Effector memory CD8-positive, alpha-beta T cell (primary cell): Measurements from ENCODE around the gene RHOG.
"Not testable (repeated sequence)": the region's sequence is repeated elsewhere in the genome, so short reads cannot be mapped to it uniquely, and the experiment has no call there.

Experiments used
- ATAC-seq: fragments of 150-1000 bp; cut with Tn5 transposase; replicated peaks from 2 replicates; pipeline ENCODE4 v1.10.0; 2021; ENCODE audit warnings: mild to moderate bottlenecking, moderate library complexity
- DNase-seq, 3 experiments: peaks; one replicate each; pipeline ENCODE4 v3.0.0; 2021
- H3K27ac Mint-ChIP-seq, 2 donors: one replicate each; pipeline ENCODE4 v1.8.0; 2022; ENCODE audit warnings: mild to moderate bottlenecking in 2 of 2, mixed read lengths in 2 of 2, moderate library complexity in 2 of 2
- H3K27me3 Mint-ChIP-seq, 2 donors: one replicate each; pipeline ENCODE4 v1.8.0; 2022; ENCODE audit warnings: mixed read lengths in 2 of 2
- H3K36me3 Mint-ChIP-seq: one replicate; pipeline ENCODE4 v1.8.0; 2022; ENCODE audit warnings: mild to moderate bottlenecking, moderate library complexity, mixed read lengths; ENCODE audit not compliant: insufficient read depth
- H3K4me1 Mint-ChIP-seq, 2 donors: one replicate each; pipeline ENCODE4 v1.8.0; 2022; ENCODE audit warnings: low read depth in 2 of 2, mixed read lengths in 2 of 2
- H3K4me3 Mint-ChIP-seq, 2 donors: one replicate each; pipeline ENCODE4 v1.8.0; 2022; ENCODE audit warnings: mild to moderate bottlenecking in 2 of 2, mixed read lengths in 2 of 2, moderate library complexity in 2 of 2
- H3K9me3 Mint-ChIP-seq, 2 donors: one replicate each; pipeline ENCODE4 v1.8.0; 2022; ENCODE audit warnings: mixed read lengths in 2 of 2

RHOG gene

DNA sequence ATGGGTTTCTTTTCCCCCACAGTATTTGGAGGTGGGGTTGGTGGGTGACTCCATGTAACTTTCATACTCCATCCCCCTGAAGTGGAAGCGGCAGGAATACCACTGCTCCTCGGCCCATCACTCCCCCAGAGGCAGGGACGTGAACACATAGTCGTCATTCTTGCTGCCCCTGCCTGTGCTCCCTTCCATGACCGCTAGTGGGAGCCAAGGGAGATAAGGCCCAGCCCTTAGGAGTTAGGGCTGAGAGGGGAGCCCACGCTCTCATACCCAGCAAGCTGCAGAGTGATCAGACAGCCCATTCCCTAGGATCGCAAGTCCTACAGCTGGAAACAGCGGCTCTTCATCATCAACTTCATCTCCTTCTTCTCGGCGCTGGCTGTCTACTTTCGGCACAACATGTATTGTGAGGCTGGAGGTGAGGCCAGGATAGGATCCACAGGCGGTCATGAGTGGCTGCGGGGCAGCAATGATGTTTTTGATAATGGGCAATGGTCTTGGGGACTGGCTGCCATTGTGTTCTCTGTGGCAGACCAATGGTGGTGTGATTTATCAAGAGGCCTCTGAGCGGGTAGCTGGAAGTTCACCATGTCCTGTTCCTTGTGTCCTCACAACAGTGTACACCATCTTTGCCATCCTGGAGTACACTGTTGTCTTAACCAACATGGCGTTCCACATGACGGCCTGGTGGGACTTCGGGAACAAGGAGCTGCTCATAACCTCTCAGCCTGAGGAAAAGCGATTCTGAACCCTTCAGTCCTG is 15.9 kb downstream of the RHOG start:
- DNase-seq (peak; percentile 82 to 88 (median 85)), ATAC-seq (peak; percentile 99)
- H3K36me3 Mint-ChIP-seq, result peaks cover 34% of the 10 kb centered on the region
- peaks cover 33 to 35% of the 10 kb centered on the region in 2 donors for H3K4me1 Mint-ChIP-seq
- no peaks in the 10 kb centered on the region for H3K27me3 Mint-ChIP-seq
- no peak overlapping the region for H3K4me3 Mint-ChIP-seq
- no peaks in the 10 kb centered on the region for H3K9me3 Mint-ChIP-seq
- peak overlapping the region; percentile 90 to 92 for H3K27ac Mint-ChIP-seq

DNA sequence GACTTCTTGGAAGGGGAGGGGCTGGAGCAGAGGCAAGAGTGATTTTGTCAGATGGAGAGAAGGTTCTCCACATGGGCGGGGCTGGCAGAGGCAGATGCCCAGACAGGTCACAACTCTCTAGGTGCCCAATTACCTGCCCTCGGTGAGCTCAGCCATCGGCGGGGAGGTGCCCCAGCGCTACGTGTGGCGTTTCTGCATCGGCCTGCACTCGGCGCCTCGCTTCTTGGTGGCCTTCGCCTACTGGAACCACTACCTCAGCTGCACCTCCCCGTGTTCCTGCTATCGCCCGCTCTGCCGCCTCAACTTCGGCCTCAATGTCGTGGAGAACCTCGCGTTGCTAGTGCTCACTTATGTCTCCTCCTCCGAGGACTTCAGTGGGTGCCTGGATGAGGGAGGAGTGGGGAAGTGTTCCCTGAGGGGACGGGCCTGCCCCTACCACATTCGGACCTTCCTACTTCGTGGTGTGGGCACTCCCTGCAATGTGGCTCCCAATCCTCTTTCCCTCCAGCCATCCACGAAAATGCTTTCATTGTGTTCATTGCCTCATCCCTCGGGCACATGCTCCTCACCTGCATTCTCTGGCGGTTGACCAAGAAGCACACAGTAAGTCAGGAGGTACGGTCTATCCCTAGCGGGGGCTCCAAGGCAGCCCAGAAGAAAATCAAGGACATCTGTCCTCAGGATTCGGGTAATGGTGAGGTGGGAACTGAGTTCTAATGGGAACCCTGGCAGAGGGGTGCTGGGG is 16.8 kb downstream of the RHOG start:
- no peak for ATAC-seq
- DNase-seq, result no peak
- H3K4me1 Mint-ChIP-seq, result peaks cover 35% of the 10 kb centered on the region in 2 donors
- H3K36me3 Mint-ChIP-seq, result peaks cover 25% of the 10 kb centered on the region
- no peaks in the 10 kb centered on the region for H3K27me3 Mint-ChIP-seq
- H3K9me3 Mint-ChIP-seq, result no peaks in the 10 kb centered on the region
- H3K27ac Mint-ChIP-seq, result peak overlapping the region; percentile 90 to 92
- H3K4me3 Mint-ChIP-seq, result no peak overlapping the region

DNA sequence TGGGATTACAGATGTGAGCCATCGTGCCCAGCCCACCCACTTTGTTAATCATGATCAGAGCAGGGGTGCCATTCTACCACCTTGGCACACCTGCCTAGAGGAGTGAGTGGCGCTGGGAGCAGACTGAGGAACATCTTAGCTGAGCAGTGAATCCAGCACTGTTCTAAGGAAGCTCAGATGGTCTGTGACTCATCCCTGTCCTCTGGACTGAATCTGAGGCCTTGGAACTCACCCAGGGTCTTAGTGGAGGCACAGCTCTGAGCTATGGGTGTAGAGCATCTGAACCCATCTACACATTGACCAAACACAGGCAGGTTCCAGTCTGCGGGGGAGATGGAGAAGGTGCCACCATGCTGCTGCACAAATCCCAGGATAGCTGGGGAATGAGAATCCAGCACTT is 17.5 kb downstream of the RHOG start:
- Mint-ChIP-seq H3K9me3 (no peaks in the 10 kb centered on the region), H3K27ac (peak overlapping the region; percentile 90 to 92), H3K4me1 (peaks cover 35% of the 10 kb centered on the region in 2 donors), H3K36me3 (peaks cover 23% of the 10 kb centered on the region), H3K27me3 (no peaks in the 10 kb centered on the region), H3K4me3 (no peak overlapping the region)
- ATAC-seq (no peak), DNase-seq (no peak)

DNA sequence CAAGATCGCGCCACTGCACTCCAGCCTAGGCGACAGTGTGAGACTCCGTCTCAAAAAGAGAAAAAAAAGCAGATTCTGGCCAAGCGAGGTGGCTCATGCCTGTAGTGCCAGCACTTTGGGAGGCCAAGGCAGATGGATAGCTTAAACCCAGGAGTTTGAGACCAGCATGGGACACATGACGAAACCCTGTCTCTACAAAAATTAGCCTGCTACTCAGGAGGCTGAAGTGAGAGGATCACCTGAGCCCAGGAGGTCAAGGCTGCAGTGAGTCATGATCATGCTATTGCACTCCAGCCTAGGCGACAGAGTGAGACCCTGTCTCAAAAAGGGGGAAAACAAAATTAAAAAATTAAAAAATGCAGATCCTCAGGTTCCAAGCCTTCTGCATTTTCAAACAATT is 18.4 kb downstream of the RHOG start:
- ATAC-seq (no peak), DNase-seq (no peak)
- no peaks in the 10 kb centered on the region for H3K27me3 Mint-ChIP-seq
- H3K27ac Mint-ChIP-seq, result no peak overlapping the region
- H3K36me3 Mint-ChIP-seq, result peaks cover 23% of the 10 kb centered on the region
- H3K4me1 Mint-ChIP-seq, result peaks cover 26 to 29% of the 10 kb centered on the region in 2 donors
- H3K4me3 Mint-ChIP-seq, result no peak overlapping the region
- no peaks in the 10 kb centered on the region for H3K9me3 Mint-ChIP-seq

DNA sequence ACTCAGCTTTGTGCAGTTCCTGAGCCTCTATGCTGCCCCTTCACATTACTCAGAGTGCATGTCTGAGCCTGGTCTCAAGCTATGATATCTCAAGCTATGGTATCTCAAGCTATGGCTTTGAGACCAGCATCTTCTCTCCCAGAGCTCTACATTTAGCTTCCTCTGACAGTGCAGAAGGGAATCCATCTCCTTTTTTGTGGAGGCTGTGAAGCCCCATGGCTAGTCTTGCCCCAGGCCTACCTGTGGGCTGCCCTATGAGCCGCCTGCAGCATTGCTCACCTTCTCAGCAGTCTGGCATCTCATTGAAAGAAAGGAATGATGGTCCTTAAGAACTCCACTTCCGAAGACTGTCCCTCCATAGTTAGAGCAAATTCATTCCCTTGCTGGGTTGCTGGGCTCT is 19.8 kb downstream of the RHOG start:
- H3K27me3 Mint-ChIP-seq, result no peaks in the 10 kb centered on the region
- H3K36me3 Mint-ChIP-seq, result peaks cover 12% of the 10 kb centered on the region
- peaks cover 14 to 22% of the 10 kb centered on the region in 2 donors for H3K4me1 Mint-ChIP-seq
- DNase-seq (no peak), ATAC-seq (no peak)
- H3K9me3 Mint-ChIP-seq, result no peaks in the 10 kb centered on the region
- no peak overlapping the region for H3K27ac Mint-ChIP-seq
- H3K4me3 Mint-ChIP-seq, result no peak overlapping the region

DNA sequence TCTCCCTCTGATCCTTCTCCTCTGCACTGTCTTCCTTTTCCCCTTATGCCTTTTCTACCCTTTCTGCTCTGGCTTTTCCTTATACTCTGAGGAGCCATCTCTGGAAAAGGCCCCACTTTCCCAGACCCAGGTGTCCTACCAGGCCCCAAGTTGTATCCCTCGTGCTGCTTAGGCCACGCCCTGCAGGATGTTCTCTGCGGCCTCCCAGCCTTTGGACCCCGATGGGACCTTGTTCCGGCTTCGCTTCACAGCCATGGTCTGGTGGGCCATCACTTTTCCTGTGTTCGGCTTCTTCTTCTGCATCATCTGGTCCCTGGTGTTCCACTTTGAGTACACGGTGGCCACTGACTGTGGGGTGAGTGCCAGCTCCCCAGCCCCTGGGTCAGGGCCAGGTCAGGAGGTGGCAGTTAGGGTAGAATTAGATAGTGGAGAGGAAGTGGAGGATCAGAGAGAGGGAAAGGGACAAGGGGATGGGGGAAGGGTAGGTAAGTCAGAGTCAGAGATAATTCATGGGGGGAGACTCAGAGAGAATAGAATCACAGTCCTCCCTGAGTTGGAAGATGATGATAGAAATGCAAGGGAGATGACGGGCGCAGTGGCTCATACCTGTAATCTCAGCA is 23.5 kb downstream of the RHOG start:
- H3K9me3 Mint-ChIP-seq, result no peaks in the 10 kb centered on the region
- H3K27ac Mint-ChIP-seq, result no peak overlapping the region
- ATAC-seq, result no peak

DNA sequence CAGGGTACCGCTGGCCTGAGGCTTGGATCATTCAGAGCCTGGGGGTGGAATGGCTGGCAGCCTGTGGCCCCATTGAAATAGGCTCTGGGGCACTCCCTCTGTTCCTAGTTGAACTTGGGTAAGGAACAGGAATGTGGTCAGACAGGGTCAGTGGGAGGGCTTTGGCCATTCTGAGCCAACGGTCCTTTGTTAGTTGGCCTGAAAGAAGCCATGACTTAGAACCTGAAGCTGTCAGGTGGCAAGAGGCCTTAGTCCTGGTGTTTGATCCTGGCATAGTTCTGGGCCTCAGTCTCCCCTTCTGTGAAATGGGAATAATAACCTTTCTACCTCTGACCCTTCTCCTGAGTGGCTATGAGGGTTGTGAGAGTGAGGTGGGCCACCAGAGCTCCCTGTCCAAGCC is 24.1 kb downstream of the RHOG start:
- Mint-ChIP-seq H3K27ac (no peak overlapping the region), H3K27me3 (no peaks in the 10 kb centered on the region), H3K4me1 (peaks cover 0 to 2% of the 10 kb centered on the region in 2 donors), H3K36me3 (no peaks in the 10 kb centered on the region), H3K4me3 (no peak overlapping the region), H3K9me3 (no peaks in the 10 kb centered on the region)
- no peak for DNase-seq
- no peak for ATAC-seq

More for the DNA sequence above, 23.5 kb downstream of the RHOG start:
- H3K4me1 Mint-ChIP-seq, result peaks cover 0 to 2% of the 10 kb centered on the region in 2 donors
- H3K27me3 Mint-ChIP-seq, result no peaks in the 10 kb centered on the region
- no peak overlapping the region for H3K4me3 Mint-ChIP-seq
- DNase-seq, result no peak
- no peaks in the 10 kb centered on the region for H3K36me3 Mint-ChIP-seq

DNA sequence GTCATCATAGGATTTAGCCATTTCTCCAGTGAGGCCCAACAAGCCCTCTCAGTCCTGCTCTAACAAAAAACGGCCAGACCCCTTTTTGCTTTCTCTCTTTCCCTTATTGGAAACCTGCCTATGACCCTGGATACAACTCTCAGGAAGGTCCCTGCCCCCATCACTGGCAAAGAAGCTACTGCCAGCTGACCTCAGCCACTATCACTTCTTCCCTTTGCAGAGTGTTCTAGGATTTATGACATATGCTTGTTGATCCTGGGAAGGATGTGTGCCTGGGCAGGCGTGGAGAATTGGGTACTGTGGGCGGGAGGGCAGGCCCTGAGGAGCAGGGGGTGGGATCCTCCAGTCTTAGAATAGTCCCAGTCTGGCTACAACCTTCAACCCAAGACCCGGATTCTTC is 24.9 kb downstream of the RHOG start:
- no peaks in the 10 kb centered on the region for H3K27me3 Mint-ChIP-seq
- H3K4me1 Mint-ChIP-seq, result peaks cover 0 to 2% of the 10 kb centered on the region in 2 donors
- no peaks in the 10 kb centered on the region for H3K9me3 Mint-ChIP-seq
- H3K4me3 Mint-ChIP-seq, result no peak overlapping the region
- ATAC-seq (no peak), DNase-seq (no peak)
- H3K27ac Mint-ChIP-seq, result no peak overlapping the region
- no peaks in the 10 kb centered on the region for H3K36me3 Mint-ChIP-seq

DNA sequence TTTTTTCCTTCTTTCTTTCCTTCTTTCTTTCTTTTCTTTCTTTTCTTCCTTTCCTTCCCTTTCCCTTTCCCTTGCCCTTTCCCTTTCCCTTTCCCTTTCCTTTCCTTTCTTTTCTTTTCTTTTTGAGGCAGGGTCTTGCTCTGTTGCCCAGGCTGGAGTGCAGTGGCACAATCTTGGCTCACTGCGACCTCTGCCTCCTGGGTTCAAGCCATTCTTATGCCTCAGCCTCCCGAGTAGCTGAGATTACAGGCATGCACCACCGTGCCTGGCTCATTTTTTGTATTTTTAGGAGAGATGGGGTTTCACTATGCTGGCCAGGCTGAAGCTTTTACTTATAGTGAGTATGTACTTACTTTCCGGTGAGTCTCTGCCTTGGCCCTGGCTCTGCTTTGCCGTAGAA is 25.9 kb downstream of the RHOG start:
- not testable (repeated sequence) for ATAC-seq, H3K36me3 Mint-ChIP-seq, H3K9me3 Mint-ChIP-seq, H3K4me1 Mint-ChIP-seq, H3K4me3 Mint-ChIP-seq, DNase-seq, H3K27me3 Mint-ChIP-seq
- peak overlapping the region in 1 of 2 donors; percentile 15 for H3K27ac Mint-ChIP-seq

DNA sequence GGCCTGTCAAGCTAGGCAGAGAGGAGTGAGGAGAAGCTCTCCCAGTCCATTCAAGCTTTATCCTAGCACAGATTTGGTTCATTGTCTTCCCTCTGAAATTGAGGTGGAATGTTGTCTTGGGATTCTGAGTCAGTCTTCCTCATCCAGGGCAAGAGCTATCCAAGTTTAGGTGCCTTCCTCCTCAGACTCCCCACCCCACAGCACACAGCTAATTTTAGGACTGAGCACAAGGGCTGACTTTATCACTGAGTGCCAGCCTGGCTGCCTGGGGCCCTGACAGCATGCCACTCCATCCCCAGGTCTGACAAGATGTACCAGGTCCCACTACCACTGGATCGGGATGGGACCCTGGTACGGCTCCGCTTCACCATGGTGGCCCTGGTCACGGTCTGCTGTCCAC is 29.8 kb downstream of the RHOG start:
- Mint-ChIP-seq H3K4me1 (peaks cover 16% of the 10 kb centered on the region in 2 donors), H3K27me3 (no peaks in the 10 kb centered on the region), H3K36me3 (peaks cover 5% of the 10 kb centered on the region), H3K27ac (no peak overlapping the region), H3K9me3 (no peaks in the 10 kb centered on the region), H3K4me3 (no peak overlapping the region)
- no peak for DNase-seq
- ATAC-seq, result no peak

DNA sequence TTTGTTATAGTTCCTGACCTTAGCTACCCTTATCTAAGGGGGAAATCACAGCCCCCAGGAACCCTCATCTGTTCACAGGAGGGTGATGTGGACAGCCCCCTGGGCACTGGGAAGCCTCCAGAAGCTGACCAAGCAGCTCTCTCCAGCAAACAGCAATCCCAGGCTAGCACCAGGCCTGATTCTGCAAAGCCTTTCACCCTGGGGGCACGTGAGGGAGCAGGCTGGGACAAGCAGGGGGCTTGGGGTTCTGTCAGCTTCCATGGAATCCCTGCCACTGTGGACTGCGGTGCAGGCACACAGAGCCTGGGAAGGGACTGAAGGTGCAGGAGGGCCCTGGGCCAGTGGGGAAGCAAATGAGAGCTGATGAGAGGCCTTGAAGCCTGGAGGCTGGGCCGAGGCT is 30.3 kb downstream of the RHOG start:
- ATAC-seq (no peak), DNase-seq (no peak)
- H3K27ac Mint-ChIP-seq, result no peak overlapping the region
- H3K27me3 Mint-ChIP-seq, result no peaks in the 10 kb centered on the region
- H3K4me3 Mint-ChIP-seq, result no peak overlapping the region
- H3K9me3 Mint-ChIP-seq, result no peaks in the 10 kb centered on the region
- H3K4me1 Mint-ChIP-seq, result peaks cover 16% of the 10 kb centered on the region in 2 donors
- peaks cover 5% of the 10 kb centered on the region for H3K36me3 Mint-ChIP-seq

DNA sequence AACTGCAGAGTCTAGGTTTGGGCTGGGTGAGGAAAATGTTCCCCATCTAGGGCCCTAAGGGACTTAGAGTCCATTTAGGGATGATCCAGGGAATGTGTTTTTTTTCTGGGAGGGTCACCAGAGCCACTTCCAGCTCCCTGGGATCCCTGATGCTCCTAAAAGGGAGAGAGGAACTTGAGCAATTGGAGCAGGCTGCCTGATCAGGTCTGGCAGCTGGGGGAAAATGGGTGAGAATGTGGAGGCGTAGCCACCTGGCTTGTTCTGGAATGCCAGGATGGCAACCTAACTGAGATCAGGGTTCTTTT is 31.2 kb downstream of the RHOG start:
- no peak overlapping the region for H3K4me3 Mint-ChIP-seq

DNA sequence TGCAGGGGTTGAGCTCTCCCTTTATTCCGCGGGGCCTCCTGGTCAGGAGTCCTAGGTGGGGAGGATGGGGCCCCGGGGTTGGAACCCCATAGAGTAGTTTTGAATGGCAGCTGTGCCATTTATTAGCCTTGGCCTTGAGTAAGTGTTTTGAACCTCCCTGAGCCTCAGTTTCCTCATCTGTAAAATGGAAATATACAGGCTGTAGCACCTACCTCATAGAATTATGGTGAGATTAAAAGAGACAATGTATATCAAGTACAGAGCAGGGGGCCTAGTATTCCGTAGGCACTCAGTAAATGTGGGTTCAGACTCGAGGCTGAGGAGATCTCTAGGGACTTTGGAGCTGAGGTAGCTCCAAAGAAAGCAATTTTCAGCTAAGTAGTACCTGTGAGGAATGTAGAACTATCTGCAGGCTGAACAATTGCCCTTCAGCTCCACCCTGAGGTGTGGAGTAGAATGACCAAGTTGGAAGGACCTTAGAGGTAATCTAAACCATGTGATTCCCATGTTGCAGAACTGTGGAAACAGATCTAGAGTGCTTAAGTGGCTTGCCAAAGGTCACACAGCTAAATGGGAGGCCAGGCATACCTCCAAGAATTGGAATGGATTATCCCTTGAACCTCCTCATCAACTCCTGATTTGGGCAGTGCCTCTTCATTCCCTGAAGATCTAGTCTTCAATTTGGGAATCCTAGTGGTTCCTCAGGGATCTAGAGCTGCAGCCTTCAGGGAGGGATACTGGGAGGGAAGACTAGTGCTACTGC is 31.7 kb downstream of the RHOG start:
- no peak overlapping the region for H3K27ac Mint-ChIP-seq
- H3K4me3 Mint-ChIP-seq, result peak overlapping the region; percentile 98 to 99
- DNase-seq (peak; percentile 37 to 52 (median 39)), ATAC-seq (peak; percentile 82)
- no peaks in the 10 kb centered on the region for H3K9me3 Mint-ChIP-seq
- peaks cover 5% of the 10 kb centered on the region for H3K36me3 Mint-ChIP-seq
- no peaks in the 10 kb centered on the region for H3K27me3 Mint-ChIP-seq
- H3K4me1 Mint-ChIP-seq, result peaks cover 16% of the 10 kb centered on the region in 2 donors

More for the DNA sequence above, 31.2 kb downstream of the RHOG start:
- Mint-ChIP-seq H3K27ac (no peak overlapping the region), H3K27me3 (no peaks in the 10 kb centered on the region), H3K9me3 (no peaks in the 10 kb centered on the region), H3K36me3 (peaks cover 5% of the 10 kb centered on the region), H3K4me1 (peaks cover 16% of the 10 kb centered on the region in 2 donors)
- DNase-seq (no peak), ATAC-seq (no peak)
